Heart left ventricle (tissue), 13 donors: ENCODE data around the gene ASZ1.

Experiments
- CTCF ChIP-seq, 12 donors: fragments of 200-600 bp; sonication (generic) in 4 of 12; IDR thresholded peaks; one replicate each; pipeline versions ENCODE4 v1.5.0 to v1.8.0; 2018 to 2022; ENCODE audit warnings: antibody characterized with exemption in 12 of 12, mild to moderate bottlenecking in 5 of 12
- POLR2A ChIP-seq, 2 donors: fragments of 450-650 bp; IDR thresholded peaks; one replicate each; pipeline ENCODE4 v1.6.1; 2017; ENCODE audit warnings: antibody characterized with exemption in 2 of 2, mild to moderate bottlenecking in 2 of 2, moderate library complexity in 2 of 2
- donor health status: ischemic (EF 13 %, LVEDD 7.1; RV severe dilation, severe dysfunction).
- donor health status: DM: no; HTN: yes; CAD: no.
- donor health status: DM: no; HTN: no; CAD: no.
- donor health status: ischemic (EF 25% LVEDD 6.9; RV normal size, moderate dysfunction).
- donor health status: ischemic (EF 25% LVEDD 5.7; RV mildly dilated, moderate dysfunction).
- donor health status: ischemic (EF 35%, LVEDD 5.7; RV mildly dilated, moderate dysfunction).
- donor health status: nonischemic (EF 11% LVEDD 7.7; RV severe dilation, severe dysfunction).
- donor health status: DM: yes; HTN: yes; CAD: no.
- donor health status: PGD.
- donor health status: ischemic (EF 29% LVEDD 5.4; RV normal size, mild dysfunction).
- donor health status: nonischemic (EF 23%, LVEDD 6.1; RV moderate dilation, normal function).

- TF ChIP-seq CTCF (IDR thresholded peaks at IDR 0.05) (no peak), POLR2A (IDR thresholded peaks at IDR 0.05) (no peak)
Measured at GRCh38 chr7:117323305-117323850, 103.9 kb downstream of the ASZ1 start.
